NCI-H69 (cell line): ENCODE results near the gene ZFP1.

ENCODE experiments used
- DNase-seq: peaks from one replicate; lab custom pipeline; 2025; lab: John Stamatoyannopoulos, UW

ZFP1 gene

DNA sequence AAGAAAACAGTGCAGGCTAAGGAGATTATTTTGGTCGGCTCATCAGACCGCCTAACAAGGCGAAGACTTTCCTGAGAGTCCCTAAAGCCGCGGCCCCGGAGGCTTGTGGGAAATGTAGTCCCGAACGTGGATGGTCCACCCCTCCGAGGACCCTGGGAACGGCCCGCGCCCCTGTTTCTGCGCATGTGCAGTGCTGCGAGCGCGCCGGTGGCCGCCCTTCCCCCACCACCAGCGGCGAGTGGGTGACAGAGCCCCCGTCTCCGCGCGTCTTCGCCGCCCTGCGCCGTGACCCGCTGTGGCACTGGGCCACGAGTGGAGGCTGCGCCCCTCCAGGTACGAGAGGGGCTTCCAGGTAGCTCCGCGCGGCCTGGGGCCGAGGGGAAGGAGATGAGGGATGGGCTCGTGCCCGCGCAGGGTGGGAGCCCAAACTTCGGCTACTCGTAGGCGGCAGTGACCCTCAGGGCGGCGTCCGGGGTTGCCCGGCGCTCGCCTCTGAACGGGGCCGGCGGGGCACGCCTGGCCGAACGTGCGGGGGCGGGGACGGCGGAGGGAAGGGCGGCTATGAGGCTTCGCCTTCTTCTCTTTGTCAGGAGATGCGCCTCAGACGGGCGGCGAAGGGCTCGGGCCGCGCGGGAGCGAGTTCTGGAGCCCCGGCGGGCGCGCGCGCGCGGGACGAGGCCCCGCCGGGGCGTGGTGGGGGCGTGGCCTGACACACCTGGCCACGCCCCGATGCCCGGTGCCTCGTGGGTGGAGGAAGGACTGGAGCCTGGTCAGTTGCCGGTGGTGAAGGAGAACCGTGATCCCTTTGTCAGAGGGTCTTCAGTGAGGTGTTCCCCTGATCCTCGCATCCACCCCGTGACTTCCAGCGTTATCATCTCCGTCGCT, at the start of gene ZFP1:
Gene ZFP1, plus strand, starts transcription at position 214 of the 885 bp plus-strand sequence. CDS start 4,428 bp downstream, outside the sequence.
- peak; percentile 93 for DNase-seq

DNA sequence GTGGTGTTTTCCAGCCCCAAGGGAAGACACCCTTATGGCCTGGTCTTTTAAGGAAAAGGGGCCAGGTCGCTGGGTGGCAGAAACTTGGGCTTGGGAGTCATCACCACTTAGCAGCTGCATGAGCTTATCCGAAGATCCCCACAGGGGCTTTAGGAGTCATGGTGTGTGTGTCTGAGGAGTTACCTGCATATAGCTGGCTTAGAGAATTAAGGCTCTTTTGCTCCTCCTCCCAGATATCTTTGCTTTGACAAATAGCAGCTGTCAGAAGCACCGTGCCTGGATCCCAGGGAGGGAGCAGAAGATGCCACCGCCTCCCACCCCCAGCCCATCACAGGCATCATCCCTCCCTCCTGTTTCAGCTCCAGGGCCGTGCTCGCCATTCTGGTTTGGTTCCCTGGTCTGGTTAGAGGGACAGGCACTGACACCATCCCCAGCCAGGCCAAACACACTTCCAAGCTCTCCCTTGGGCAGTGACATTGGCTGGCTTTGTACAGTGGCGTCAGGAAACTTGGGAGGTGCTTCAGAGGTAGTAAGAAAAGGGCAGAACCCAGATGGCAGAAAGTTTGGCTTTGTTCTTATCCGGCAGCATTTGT, 49.2 kb upstream of the ZFP1 start:
- DNase-seq = no peak

DNA sequence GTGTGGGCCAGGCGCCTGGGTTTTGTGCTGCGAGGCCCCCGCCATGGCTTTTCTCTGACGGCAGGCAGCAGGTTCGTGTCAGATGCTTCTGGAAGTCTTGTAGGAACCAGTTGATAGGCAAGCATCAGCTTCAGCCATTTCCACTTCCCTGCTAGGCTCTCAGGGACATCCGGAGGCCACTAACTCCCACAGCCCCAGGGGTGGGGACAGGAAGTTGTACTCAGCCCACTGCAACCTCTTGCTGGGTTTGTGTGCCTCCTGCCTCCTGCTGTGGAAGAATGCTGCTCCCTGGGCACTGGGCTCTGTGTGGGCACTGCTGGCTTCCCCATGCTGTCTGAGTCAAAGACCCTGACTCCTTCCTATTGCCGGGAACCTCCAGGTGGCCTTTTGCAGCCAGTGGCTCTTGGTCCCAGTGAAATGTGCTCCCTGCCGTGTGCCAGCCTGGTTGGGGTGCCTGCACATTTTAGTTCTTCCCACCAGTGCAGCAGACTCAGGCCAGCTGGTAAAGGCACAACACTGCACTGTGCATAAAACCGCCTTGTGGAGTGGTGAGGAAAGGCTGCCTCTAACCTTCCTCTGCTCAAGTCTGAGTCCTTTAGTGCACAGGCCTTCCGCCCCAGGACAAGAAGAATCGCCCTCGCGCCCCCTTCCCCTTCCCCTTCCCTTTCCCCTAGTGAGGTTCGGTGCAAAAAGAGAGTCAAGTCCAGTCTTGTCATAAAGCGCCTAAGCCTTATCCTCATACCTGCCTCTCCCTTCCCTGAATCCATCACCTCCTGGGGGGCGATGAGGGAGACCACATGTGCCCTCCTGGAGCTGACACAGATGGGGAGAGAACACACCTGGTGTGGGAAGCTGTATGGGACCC, 48.4 kb upstream of the ZFP1 start:
- peak; percentile 38 for DNase-seq

DNA sequence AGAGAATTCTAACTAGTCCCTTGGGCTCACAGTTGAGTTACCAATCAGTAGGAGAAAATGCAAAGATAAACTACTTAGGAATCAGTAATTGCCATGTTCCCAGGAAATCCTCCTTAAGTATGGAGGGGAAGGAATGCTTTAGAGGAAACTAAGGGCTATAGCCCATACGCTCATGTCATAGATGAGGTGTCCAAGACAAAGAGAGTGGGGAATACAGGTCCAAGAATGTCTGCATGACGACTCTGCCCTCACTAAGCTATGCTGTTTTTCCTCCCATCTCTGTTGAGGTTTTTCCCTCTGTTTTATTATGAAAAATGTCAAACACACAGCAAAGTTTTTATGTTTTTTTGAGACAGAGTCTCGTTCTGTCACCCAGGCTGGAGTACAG, 47.7 kb upstream of the ZFP1 start:
- no peak for DNase-seq

- no peak for DNase-seq
Measured at GRCh38 chr16:75101635-75102034, 46.7 kb upstream of the ZFP1 start.

DNA sequence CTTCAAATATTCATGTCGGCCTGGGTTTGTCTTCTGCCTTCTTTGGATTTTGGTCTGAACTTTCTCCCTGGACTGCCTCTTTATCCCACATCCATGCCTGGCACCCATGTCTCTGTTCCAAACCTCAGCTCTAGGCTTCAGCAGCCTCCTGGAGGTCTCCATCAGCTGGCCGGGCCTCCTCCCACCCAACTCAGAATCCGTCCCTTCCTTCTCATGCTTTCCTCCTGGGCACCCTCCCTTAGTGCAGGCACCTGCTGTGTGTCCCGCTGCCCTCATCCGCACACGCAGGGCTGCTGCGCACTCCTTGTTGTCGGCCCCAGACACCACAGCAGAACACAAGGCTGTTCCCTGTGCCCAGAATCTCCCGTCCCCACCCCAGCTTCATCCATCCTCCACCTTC, 45.7 kb upstream of the ZFP1 start:
- no peak for DNase-seq

DNA sequence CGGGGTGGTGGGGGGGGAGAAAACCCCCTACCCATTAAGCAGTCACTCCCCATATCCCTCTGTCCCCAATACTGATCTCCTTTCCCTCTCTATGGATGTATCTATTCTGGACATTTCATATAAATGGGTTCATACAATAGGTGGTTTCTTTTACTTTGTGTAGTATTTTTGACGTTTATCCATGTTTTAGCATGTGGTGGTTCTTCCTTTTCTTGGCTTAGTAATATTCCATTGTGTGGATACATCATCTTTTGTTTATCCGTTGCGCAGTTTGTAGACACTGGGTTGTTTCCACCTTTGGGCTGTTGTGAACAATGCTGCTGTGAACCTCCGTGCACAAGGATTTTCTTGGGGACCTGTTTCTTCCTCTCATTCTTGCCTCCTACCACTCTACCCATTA, 44.3 kb upstream of the ZFP1 start:
- no peak for DNase-seq

DNA sequence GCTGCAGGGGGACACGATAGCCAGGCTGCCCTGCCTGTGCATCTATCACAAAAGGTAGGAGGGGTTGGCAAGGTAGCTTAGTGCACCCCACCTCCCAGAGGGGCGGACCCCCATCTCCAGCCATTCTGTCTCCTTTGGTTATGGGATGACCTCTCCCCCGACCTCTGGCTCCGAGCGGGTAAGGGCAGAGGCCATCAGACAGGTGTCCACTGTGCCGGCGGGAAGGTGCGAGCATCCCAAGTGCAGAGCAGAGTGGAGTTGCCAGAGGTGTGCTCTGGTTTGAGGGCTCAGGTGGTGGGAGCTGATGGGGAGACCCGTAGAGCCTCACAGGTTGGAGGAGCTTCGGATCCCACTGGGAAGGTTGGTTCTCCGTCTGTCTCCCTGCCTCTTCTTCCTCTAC, 43.5 kb upstream of the ZFP1 start:
- no peak for DNase-seq

GRCh38 chr16:75105306-75106061, 42.8 kb upstream of the ZFP1 start:
- DNase-seq = peak; percentile 53

GRCh38 chr16:75106351-75107274, 41.7 kb upstream of the ZFP1 start:
- DNase-seq = no peak

DNA sequence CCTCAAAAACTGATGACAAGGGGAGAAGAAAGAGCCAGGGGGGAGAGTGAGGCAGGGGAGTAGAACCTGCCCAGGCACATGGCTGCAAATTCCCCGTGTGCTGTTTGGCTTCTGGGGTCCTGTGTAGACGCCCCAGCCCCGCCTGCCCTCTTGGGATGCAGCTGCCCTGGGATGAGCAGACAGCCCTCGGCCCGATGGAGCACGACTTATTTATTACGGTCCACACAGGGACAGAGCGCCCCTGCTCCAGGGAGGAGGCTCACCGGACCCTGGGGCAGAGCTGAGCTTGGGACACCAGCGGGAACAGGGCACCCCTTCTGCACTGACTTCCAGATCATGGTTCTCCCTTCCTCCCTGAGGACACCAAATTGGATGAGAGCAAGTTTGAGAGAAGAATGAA, 40.8 kb upstream of the ZFP1 start:
- no peak for DNase-seq

GRCh38 chr16:75108792-75109731, 39.3 kb upstream of the ZFP1 start:
- peak; percentile 7 for DNase-seq

DNA sequence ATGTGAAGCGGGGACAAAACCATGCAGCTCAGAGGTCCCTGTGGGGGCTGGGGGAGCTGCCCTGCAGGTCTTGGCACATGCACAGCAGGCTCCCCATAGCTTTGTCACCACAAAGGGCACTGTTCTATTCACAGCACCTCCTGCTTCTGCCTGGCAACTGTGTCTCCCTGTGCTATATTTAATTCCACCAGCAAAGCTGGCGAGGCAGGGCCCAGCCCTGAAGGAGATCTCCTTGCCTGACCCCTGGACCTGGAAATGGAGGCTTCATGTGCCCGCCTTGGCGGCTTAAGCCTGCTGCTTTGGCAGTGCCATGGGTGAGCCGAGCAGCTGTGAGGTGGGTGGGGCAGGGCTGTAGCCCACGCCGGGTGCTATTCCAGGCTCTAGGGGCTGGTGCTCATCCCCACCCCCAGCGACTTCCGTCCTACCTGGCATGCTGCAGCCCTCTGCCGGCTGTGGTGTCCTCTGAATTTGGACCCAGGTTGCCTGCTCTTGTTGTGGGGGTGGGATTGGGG, 38.5 kb upstream of the ZFP1 start:
- peak; percentile 1 for DNase-seq

DNA sequence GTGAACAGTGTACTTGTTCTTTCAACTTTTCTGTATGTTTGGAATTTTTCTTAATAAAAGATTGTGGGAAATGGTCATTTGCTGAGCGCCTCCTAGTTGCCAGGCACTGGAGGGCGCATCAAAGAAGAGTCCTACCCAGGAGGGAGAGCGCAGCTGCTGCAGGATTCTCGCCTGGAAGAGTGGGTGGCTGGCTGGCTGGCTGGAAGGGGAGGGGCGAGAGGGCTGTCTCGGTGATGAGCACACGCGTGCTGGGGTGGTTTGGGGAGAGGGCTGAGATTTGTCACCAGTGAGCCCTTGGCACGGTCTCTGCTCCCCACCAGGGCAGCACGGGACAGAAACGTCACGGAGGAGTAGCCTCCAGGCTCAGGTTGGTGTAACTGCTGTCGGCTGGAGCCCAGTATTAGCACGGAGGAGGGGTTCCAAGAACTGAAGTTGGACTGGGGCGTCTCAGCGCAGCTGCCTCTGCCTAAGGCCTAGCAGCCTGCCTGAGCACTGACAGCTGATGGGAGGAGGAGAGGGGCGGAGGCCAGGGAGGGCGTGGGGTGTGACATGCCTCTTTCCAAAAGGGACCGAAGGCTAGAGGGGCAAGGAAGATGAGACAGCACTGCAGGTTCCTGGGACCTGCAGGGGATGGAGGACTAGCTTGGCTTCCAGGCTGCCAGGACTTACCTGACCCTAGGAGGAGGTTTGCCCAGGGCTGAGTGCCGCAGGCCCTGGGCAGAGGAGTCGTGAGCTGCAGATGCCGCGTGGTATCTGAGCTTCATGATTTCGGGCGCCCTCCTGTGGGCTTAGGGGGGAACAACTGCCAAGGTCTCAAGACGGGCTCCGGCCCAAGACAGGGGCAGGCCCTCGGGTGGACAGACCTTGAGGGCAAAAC, 37.4 kb upstream of the ZFP1 start:
- DNase-seq = peak; percentile 77

DNA sequence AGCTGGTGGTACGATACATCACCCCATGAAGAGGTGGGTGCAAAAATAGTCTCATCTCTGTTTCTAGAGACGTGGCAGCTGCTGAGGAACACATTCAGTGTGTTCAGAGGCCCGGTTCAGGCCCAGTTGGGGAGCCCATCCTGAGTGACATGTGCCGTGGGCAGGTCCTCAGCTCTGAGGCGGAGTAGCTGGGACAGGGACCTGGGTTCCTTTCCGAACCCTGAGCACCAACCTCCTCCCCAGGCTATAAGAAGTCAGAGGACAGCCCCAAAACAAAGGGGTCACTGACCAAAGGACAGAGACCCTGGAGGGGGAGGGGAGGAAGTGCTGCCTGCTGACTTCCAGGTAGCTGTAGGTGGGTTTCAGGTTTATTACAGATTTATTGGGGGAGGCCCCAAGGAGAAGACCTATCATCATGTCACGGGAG, 36.8 kb upstream of the ZFP1 start:
- no peak for DNase-seq

DNA sequence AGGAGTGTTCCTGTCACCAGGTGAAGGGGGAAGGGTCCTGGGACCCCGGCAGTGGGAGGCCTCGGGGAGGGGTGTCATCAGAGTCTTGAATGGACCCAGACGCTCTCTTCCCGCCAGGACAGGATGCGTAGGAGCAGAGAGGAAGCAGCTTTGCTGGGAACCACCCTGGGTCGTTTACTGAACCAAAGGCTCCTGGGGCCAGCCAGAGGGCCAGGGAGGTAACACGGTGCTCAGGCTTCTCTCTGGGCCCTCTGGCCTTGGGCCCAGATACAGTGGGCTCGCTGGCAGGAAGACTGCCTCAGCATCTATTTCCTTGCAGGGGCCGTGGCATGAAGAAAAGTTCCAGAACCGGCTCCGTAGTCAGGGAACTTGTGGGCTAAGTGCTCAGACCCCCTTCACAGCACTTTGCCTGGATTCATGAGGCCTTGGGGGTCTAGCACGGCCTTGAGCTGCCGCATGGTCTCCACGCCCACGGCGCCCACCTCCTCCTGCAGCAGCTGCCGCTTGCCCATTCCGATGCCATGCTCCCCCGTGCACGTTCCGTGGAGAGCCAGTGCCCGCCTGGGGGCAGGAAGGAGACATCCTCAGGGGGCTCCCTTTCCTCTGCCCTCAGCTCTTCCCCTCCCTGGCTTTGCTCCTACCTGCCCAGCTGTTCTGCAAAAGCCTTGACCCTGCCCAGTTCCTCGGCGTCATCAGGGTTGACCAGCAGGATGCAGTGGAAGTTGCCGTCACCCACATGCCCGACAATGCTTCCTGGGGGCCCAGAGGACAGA, 36.2 kb upstream of the ZFP1 start:
- DNase-seq = no peak

GRCh38 chr16:75112734-75113491, 35.4 kb upstream of the ZFP1 start:
- DNase-seq = no peak
